ENCODE measurements around the gene COQ3. TPM values are rescaled to one million over a fixed set of nuclear protein-coding genes. Genes with fewer than 3 reads are reported as not detected.
"Not testable (repeated sequence)": the region's sequence is repeated elsewhere in the genome, so short reads cannot be mapped to it uniquely, and the experiment has no call there.

COQ3 gene
- polyA plus RNA-seq, 1 donor: 7.2 TPM

- no peak for DNase-seq (ENCODE audit: low read depth)
These were observed 3.1 kb downstream of the COQ3 start for GRCh38 chr6:99390896-99391295.

- no peak for DNase-seq (ENCODE audit: low read depth)
These were observed 9.5 kb downstream of the COQ3 start for GRCh38 chr6:99384507-99384906.

- DNase-seq (ENCODE audit: low read depth): no peak
These were observed 15.4 kb downstream of the COQ3 start for GRCh38 chr6:99378636-99379035.

GRCh38 chr6:99369533-99369932 lies 24.5 kb downstream of the COQ3 start:
- DNase-seq (ENCODE audit: low read depth): no peak

- DNase-seq (ENCODE audit: low read depth): no peak
These were observed 27.1 kb downstream of the COQ3 start for GRCh38 chr6:99366852-99367251.

GRCh38 chr6:99364026-99364425 lies 30.0 kb downstream of the COQ3 start:
- DNase-seq (ENCODE audit: low read depth): no peak

- DNase-seq (ENCODE audit: low read depth): no peak
These were observed 31.2 kb downstream of the COQ3 start for GRCh38 chr6:99362678-99363268.

- DNase-seq (ENCODE audit: low read depth): no peak
These were observed 34.2 kb downstream of the COQ3 start for GRCh38 chr6:99359800-99360199.

GRCh38 chr6:99356641-99357040 lies 37.4 kb downstream of the COQ3 start:
- DNase-seq (ENCODE audit: low read depth): no peak

GRCh38 chr6:99354983-99355382 lies 39.0 kb downstream of the COQ3 start:
- no peak for DNase-seq (ENCODE audit: low read depth)

GRCh38 chr6:99353126-99353525 lies 40.9 kb downstream of the COQ3 start:
- no peak for DNase-seq (ENCODE audit: low read depth)

- DNase-seq (ENCODE audit: low read depth): no peak
These were observed 43.4 kb downstream of the COQ3 start for GRCh38 chr6:99350573-99350972.

GRCh38 chr6:99349171-99350141 lies 44.5 kb downstream of the COQ3 start, which contains the start of gene FAXC:
FAXC (minus strand) TSS chr6:99349674; CDS start chr6:99349372, 302 bp downstream.
- no peak for DNase-seq (ENCODE audit: low read depth)

GRCh38 chr6:99348288-99349170 lies 45.5 kb downstream of the COQ3 start:
- DNase-seq (ENCODE audit: low read depth): no peak

GRCh38 chr6:99347804-99348203 lies 46.2 kb downstream of the COQ3 start:
- DNase-seq (ENCODE audit: low read depth): no peak

GRCh38 chr6:99346595-99346994 lies 47.4 kb downstream of the COQ3 start:
- DNase-seq (ENCODE audit: low read depth): no peak

GRCh38 chr6:99345164-99345563 lies 48.8 kb downstream of the COQ3 start:
- DNase-seq (ENCODE audit: low read depth): no peak

GRCh38 chr6:99344289-99344688 lies 49.7 kb downstream of the COQ3 start:
- DNase-seq (ENCODE audit: low read depth): no peak

- no peak for DNase-seq (ENCODE audit: low read depth)
These were observed 52.0 kb downstream of the COQ3 start for GRCh38 chr6:99341862-99342455.

GRCh38 chr6:99338188-99338587 lies 55.8 kb downstream of the COQ3 start:
- no peak for DNase-seq (ENCODE audit: low read depth)

GRCh38 chr6:99335298-99335697 lies 58.7 kb downstream of the COQ3 start:
- not testable (repeated sequence) for DNase-seq (ENCODE audit: low read depth)
